ENCODE data around the gene GNAO1.
A peak's percentile ranks its signal among the peaks of the same experiment; 100 is the strongest.
"Not testable (repeated sequence)": the region's sequence is repeated elsewhere in the genome, so short reads cannot be mapped to it uniquely, and the experiment has no call there.

The GNAO1 gene

GRCh38 chr16:56382901-56383355 lies 191.6 kb downstream of the GNAO1 start:
- H3K4me1 Mint-ChIP-seq: peaks cover 6% of the 10 kb centered on the region
- ATAC-seq (ENCODE audit: low read depth) (no peak), DNase-seq (ENCODE audit: low spot score in 2 of 2) (no peak)
- H3K36me3 Mint-ChIP-seq: peaks cover 67% of the 10 kb centered on the region
- no peak overlapping the region for H3K4me3 Mint-ChIP-seq
- peaks cover 18% of the 10 kb centered on the region for H3K9me3 Mint-ChIP-seq
- H3K27me3 Mint-ChIP-seq: no peaks in the 10 kb centered on the region
- H3K27ac Mint-ChIP-seq: no peak overlapping the region

- H3K27me3 Mint-ChIP-seq: no peaks in the 10 kb centered on the region
Measured at GRCh38 chr16:56384074-56384721, 192.9 kb downstream of the GNAO1 start.

GRCh38 chr16:56387396-56387795 lies 196.1 kb downstream of the GNAO1 start:
- Mint-ChIP-seq H3K27me3 (no peaks in the 10 kb centered on the region), H3K4me3 (no peak overlapping the region), H3K9me3 (peaks cover 7% of the 10 kb centered on the region), H3K36me3 (peaks cover 50% of the 10 kb centered on the region), H3K4me1 (peaks cover 6% of the 10 kb centered on the region), H3K27ac (no peak overlapping the region)
- DNase-seq (ENCODE audit: low spot score in 2 of 2): no peak
- ATAC-seq (ENCODE audit: low read depth): no peak

More at GRCh38 chr16:56384074-56384721, 192.9 kb downstream of the GNAO1 start:
- peak overlapping the region; percentile 58 for H3K27ac Mint-ChIP-seq
- peaks cover 18% of the 10 kb centered on the region for H3K9me3 Mint-ChIP-seq
- DNase-seq (ENCODE audit: low spot score in 2 of 2) (no peak), ATAC-seq (ENCODE audit: low read depth) (no peak)
- no peak overlapping the region for H3K4me3 Mint-ChIP-seq
- peaks cover 61% of the 10 kb centered on the region for H3K36me3 Mint-ChIP-seq
- H3K4me1 Mint-ChIP-seq: no peaks in the 10 kb centered on the region

- no peak overlapping the region for H3K4me3 Mint-ChIP-seq
- DNase-seq (ENCODE audit: low spot score in 2 of 2) (no peak), ATAC-seq (ENCODE audit: low read depth) (no peak)
- peaks cover 9% of the 10 kb centered on the region for H3K4me1 Mint-ChIP-seq
- H3K27me3 Mint-ChIP-seq: no peaks in the 10 kb centered on the region
- H3K9me3 Mint-ChIP-seq: peaks cover 4% of the 10 kb centered on the region
- peaks cover 48% of the 10 kb centered on the region for H3K36me3 Mint-ChIP-seq
- no peak overlapping the region for H3K27ac Mint-ChIP-seq
Measured at GRCh38 chr16:56388209-56388608, 196.9 kb downstream of the GNAO1 start.

GRCh38 chr16:56389554-56389953 lies 198.3 kb downstream of the GNAO1 start:
- H3K27ac Mint-ChIP-seq: peak overlapping the region; percentile 48
- H3K36me3 Mint-ChIP-seq: peaks cover 43% of the 10 kb centered on the region
- no peak for ATAC-seq (ENCODE audit: low read depth)
- DNase-seq (ENCODE audit: low spot score in 2 of 2): no peak
- H3K27me3 Mint-ChIP-seq: no peaks in the 10 kb centered on the region
- H3K4me3 Mint-ChIP-seq: no peak overlapping the region
- peaks cover 11% of the 10 kb centered on the region for H3K4me1 Mint-ChIP-seq
- no peaks in the 10 kb centered on the region for H3K9me3 Mint-ChIP-seq

GRCh38 chr16:56396724-56397123 lies 205.4 kb downstream of the GNAO1 start:
- H3K4me3 Mint-ChIP-seq; DNase-seq (ENCODE audit: low spot score in 2 of 2); H3K27me3 Mint-ChIP-seq; ATAC-seq (ENCODE audit: low read depth); H3K9me3 Mint-ChIP-seq; H3K27ac Mint-ChIP-seq: not testable (repeated sequence)
- Mint-ChIP-seq H3K4me1 (peaks cover 26% of the 10 kb centered on the region), H3K36me3 (peaks cover 47% of the 10 kb centered on the region)

GRCh38 chr16:56399047-56399446 lies 207.8 kb downstream of the GNAO1 start:
- Mint-ChIP-seq H3K9me3 (peaks cover 2% of the 10 kb centered on the region), H3K36me3 (peaks cover 34% of the 10 kb centered on the region), H3K27ac (no peak overlapping the region), H3K4me3 (no peak overlapping the region), H3K4me1 (peaks cover 20% of the 10 kb centered on the region), H3K27me3 (no peaks in the 10 kb centered on the region)
- ATAC-seq (ENCODE audit: low read depth) (no peak), DNase-seq (ENCODE audit: low spot score in 2 of 2) (no peak)

GRCh38 chr16:56399486-56399885 lies 208.2 kb downstream of the GNAO1 start:
- Mint-ChIP-seq H3K36me3 (peaks cover 36% of the 10 kb centered on the region), H3K27ac (peak overlapping the region; percentile 42)

GRCh38 chr16:56400458-56400857 lies 209.2 kb downstream of the GNAO1 start:
- ATAC-seq (ENCODE audit: low read depth) (no peak), DNase-seq (ENCODE audit: low spot score in 2 of 2) (no peak)
- peaks cover 37% of the 10 kb centered on the region for H3K36me3 Mint-ChIP-seq
- H3K4me1 Mint-ChIP-seq: peaks cover 20% of the 10 kb centered on the region
- H3K4me3 Mint-ChIP-seq: no peak overlapping the region
- H3K9me3 Mint-ChIP-seq: peaks cover 2% of the 10 kb centered on the region
- H3K27ac Mint-ChIP-seq: peak overlapping the region; percentile 42
- H3K27me3 Mint-ChIP-seq: no peaks in the 10 kb centered on the region

More at GRCh38 chr16:56399486-56399885, 208.2 kb downstream of the GNAO1 start:
- Mint-ChIP-seq H3K4me3 (no peak overlapping the region), H3K9me3 (peaks cover 2% of the 10 kb centered on the region), H3K4me1 (peaks cover 20% of the 10 kb centered on the region), H3K27me3 (no peaks in the 10 kb centered on the region)
- ATAC-seq (ENCODE audit: low read depth) (no peak), DNase-seq (ENCODE audit: low spot score in 2 of 2) (no peak)

- Mint-ChIP-seq H3K9me3 (peaks cover 2% of the 10 kb centered on the region), H3K4me3 (no peak overlapping the region), H3K27ac (peak overlapping the region; percentile 11), H3K27me3 (no peaks in the 10 kb centered on the region), H3K4me1 (peaks cover 18% of the 10 kb centered on the region), H3K36me3 (peaks cover 36% of the 10 kb centered on the region)
- ATAC-seq (ENCODE audit: low read depth) (peak; percentile 66), DNase-seq (ENCODE audit: low spot score in 2 of 2) (no peak)
Measured at GRCh38 chr16:56401482-56401881, 210.2 kb downstream of the GNAO1 start.

GRCh38 chr16:56405977-56406672 lies 214.8 kb downstream of the GNAO1 start:
- H3K27me3 Mint-ChIP-seq: no peaks in the 10 kb centered on the region
- H3K4me1 Mint-ChIP-seq: peaks cover 8% of the 10 kb centered on the region
- ATAC-seq (ENCODE audit: low read depth): no peak
- H3K9me3 Mint-ChIP-seq: no peaks in the 10 kb centered on the region
- DNase-seq (ENCODE audit: low spot score in 2 of 2): no peak
- no peak overlapping the region for H3K4me3 Mint-ChIP-seq
- peaks cover 28% of the 10 kb centered on the region for H3K36me3 Mint-ChIP-seq
- H3K27ac Mint-ChIP-seq: no peak overlapping the region
